Central memory CD8-positive, alpha-beta T cell (primary cell): ENCODE measurements around the gene B4GALT2.

ENCODE experiments used
- ATAC-seq: fragments of 150-1000 bp; cut with Tn5 transposase; replicated peaks from 2 replicates; pipeline ENCODE4 v1.10.0; 2022; ENCODE audit warnings: mild to moderate bottlenecking, moderate FRiP score, moderate number of reproducible peaks; ENCODE audit not compliant: poor library complexity, severe bottlenecking; ENCODE audit errors: extremely low read depth
- DNase-seq, 2 donors: peaks; one replicate each; pipeline ENCODE4 v3.0.0; 2021; ENCODE audit warnings: low spot score in 2 of 2
- H3K27ac Mint-ChIP-seq: one replicate; pipeline ENCODE4 v1.8.0; 2022; ENCODE audit warnings: low read depth, mild to moderate bottlenecking, moderate library complexity, mixed read lengths
- H3K27me3 Mint-ChIP-seq: one replicate; pipeline ENCODE4 v1.8.0; 2022; ENCODE audit warnings: mixed read lengths
- H3K36me3 Mint-ChIP-seq: one replicate; pipeline ENCODE4 v1.8.0; 2022; ENCODE audit warnings: mild to moderate bottlenecking, moderate library complexity, mixed read lengths; ENCODE audit not compliant: insufficient read depth
- H3K4me1 Mint-ChIP-seq: one replicate; pipeline ENCODE4 v1.8.0; 2022; ENCODE audit warnings: mixed read lengths
- H3K4me3 Mint-ChIP-seq: one replicate; pipeline ENCODE4 v1.8.0; 2022; ENCODE audit warnings: mild to moderate bottlenecking, moderate library complexity, mixed read lengths
- H3K9me3 Mint-ChIP-seq: one replicate; pipeline ENCODE4 v1.8.0; 2022; ENCODE audit warnings: mixed read lengths

B4GALT2 gene

GRCh38 chr1:43977376-43978263, 1.4 kb upstream of the B4GALT2 start:
- no peaks in the 10 kb centered on the region for H3K27me3 Mint-ChIP-seq
- no peak for ATAC-seq
- peak overlapping the region; percentile 89 for H3K4me3 Mint-ChIP-seq
- H3K9me3 Mint-ChIP-seq: no peaks in the 10 kb centered on the region
- no peak overlapping the region for H3K27ac Mint-ChIP-seq
- H3K36me3 Mint-ChIP-seq: peaks cover 14% of the 10 kb centered on the region
- no peak for DNase-seq
- peaks cover 38% of the 10 kb centered on the region for H3K4me1 Mint-ChIP-seq

GRCh38 chr1:43978264-43978550, 803 bp upstream of the B4GALT2 start:
- Mint-ChIP-seq H3K4me1 (peaks cover 38% of the 10 kb centered on the region), H3K27ac (no peak overlapping the region), H3K4me3 (peak overlapping the region; percentile 89), H3K9me3 (no peaks in the 10 kb centered on the region), H3K27me3 (no peaks in the 10 kb centered on the region), H3K36me3 (peaks cover 12% of the 10 kb centered on the region)
- ATAC-seq (no peak), DNase-seq (no peak)

GRCh38 chr1:43979261-43979527, 184 bp downstream of the B4GALT2 start:
- Mint-ChIP-seq H3K4me1 (peaks cover 29% of the 10 kb centered on the region), H3K36me3 (peaks cover 10% of the 10 kb centered on the region), H3K4me3 (peak overlapping the region; percentile 81), H3K27ac (no peak overlapping the region), H3K9me3 (no peaks in the 10 kb centered on the region), H3K27me3 (no peaks in the 10 kb centered on the region)
- ATAC-seq (no peak), DNase-seq (no peak)

- peak overlapping the region; percentile 81 for H3K4me3 Mint-ChIP-seq
- peaks cover 27% of the 10 kb centered on the region for H3K4me1 Mint-ChIP-seq
- peak overlapping the region; percentile 12 for H3K27ac Mint-ChIP-seq
- peaks cover 8% of the 10 kb centered on the region for H3K36me3 Mint-ChIP-seq
- no peak for DNase-seq
- no peaks in the 10 kb centered on the region for H3K27me3 Mint-ChIP-seq
- no peaks in the 10 kb centered on the region for H3K9me3 Mint-ChIP-seq
- no peak for ATAC-seq
Observed at GRCh38 chr1:43979528-43980254, 681 bp downstream of the B4GALT2 start.

- Mint-ChIP-seq H3K27ac (peak overlapping the region; percentile 12), H3K36me3 (peaks cover 8% of the 10 kb centered on the region), H3K27me3 (no peaks in the 10 kb centered on the region), H3K4me3 (peak overlapping the region; percentile 81), H3K9me3 (no peaks in the 10 kb centered on the region), H3K4me1 (peaks cover 27% of the 10 kb centered on the region)
- ATAC-seq (no peak), DNase-seq (no peak)
Observed at GRCh38 chr1:43980255-43981134, 1.5 kb downstream of the B4GALT2 start.

GRCh38 chr1:43981135-43981491, 2.1 kb downstream of the B4GALT2 start:
- no peaks in the 10 kb centered on the region for H3K27me3 Mint-ChIP-seq
- peaks cover 8% of the 10 kb centered on the region for H3K36me3 Mint-ChIP-seq
- no peak for DNase-seq
- H3K4me1 Mint-ChIP-seq: peaks cover 27% of the 10 kb centered on the region
- H3K4me3 Mint-ChIP-seq: no peak overlapping the region
- no peak overlapping the region for H3K27ac Mint-ChIP-seq
- ATAC-seq: no peak
- H3K9me3 Mint-ChIP-seq: no peaks in the 10 kb centered on the region

- Mint-ChIP-seq H3K4me1 (peaks cover 22% of the 10 kb centered on the region), H3K4me3 (no peak overlapping the region), H3K27ac (no peak overlapping the region), H3K9me3 (no peaks in the 10 kb centered on the region), H3K27me3 (no peaks in the 10 kb centered on the region), H3K36me3 (peaks cover 8% of the 10 kb centered on the region)
- DNase-seq (no peak), ATAC-seq (no peak)
Observed at GRCh38 chr1:43981636-43982035, 2.6 kb downstream of the B4GALT2 start.

- H3K4me3 Mint-ChIP-seq: no peak overlapping the region
- H3K9me3 Mint-ChIP-seq: no peaks in the 10 kb centered on the region
- ATAC-seq (no peak), DNase-seq (no peak)
- no peak overlapping the region for H3K27ac Mint-ChIP-seq
- peaks cover 4% of the 10 kb centered on the region for H3K36me3 Mint-ChIP-seq
- H3K4me1 Mint-ChIP-seq: peaks cover 16% of the 10 kb centered on the region
- no peaks in the 10 kb centered on the region for H3K27me3 Mint-ChIP-seq
Observed at GRCh38 chr1:43982241-43982640, 3.2 kb downstream of the B4GALT2 start.

- Mint-ChIP-seq H3K36me3 (peaks cover 3% of the 10 kb centered on the region), H3K4me1 (peaks cover 10% of the 10 kb centered on the region), H3K4me3 (no peak overlapping the region), H3K27me3 (no peaks in the 10 kb centered on the region), H3K27ac (no peak overlapping the region), H3K9me3 (no peaks in the 10 kb centered on the region)
- ATAC-seq (no peak), DNase-seq (no peak)
Observed at GRCh38 chr1:43982808-43983207, 3.8 kb downstream of the B4GALT2 start.

GRCh38 chr1:43983253-43983899, 4.4 kb downstream of the B4GALT2 start:
- ATAC-seq (no peak), DNase-seq (no peak)
- peaks cover 7% of the 10 kb centered on the region for H3K4me1 Mint-ChIP-seq
- peaks cover under 1% of the 10 kb centered on the region for H3K36me3 Mint-ChIP-seq
- no peak overlapping the region for H3K4me3 Mint-ChIP-seq
- no peaks in the 10 kb centered on the region for H3K27me3 Mint-ChIP-seq
- H3K27ac Mint-ChIP-seq: no peak overlapping the region
- H3K9me3 Mint-ChIP-seq: no peaks in the 10 kb centered on the region

- DNase-seq (no peak), ATAC-seq (no peak)
- Mint-ChIP-seq H3K27ac (no peak overlapping the region), H3K27me3 (no peaks in the 10 kb centered on the region), H3K9me3 (no peaks in the 10 kb centered on the region), H3K4me1 (peaks cover 7% of the 10 kb centered on the region), H3K4me3 (no peak overlapping the region), H3K36me3 (no peaks in the 10 kb centered on the region)
Observed at GRCh38 chr1:43984855-43985254, 5.8 kb downstream of the B4GALT2 start.

GRCh38 chr1:43985984-43986595, 7.1 kb downstream of the B4GALT2 start:
- no peaks in the 10 kb centered on the region for H3K36me3 Mint-ChIP-seq
- H3K27me3 Mint-ChIP-seq: no peaks in the 10 kb centered on the region
- no peaks in the 10 kb centered on the region for H3K9me3 Mint-ChIP-seq
- H3K27ac Mint-ChIP-seq: no peak overlapping the region
- ATAC-seq (no peak), DNase-seq (no peak)
- H3K4me3 Mint-ChIP-seq: no peak overlapping the region
- H3K4me1 Mint-ChIP-seq: peaks cover 2% of the 10 kb centered on the region
